ENCODE data around the gene CCNJ. TPM values are rescaled to one million over a fixed set of nuclear protein-coding genes. Genes with fewer than 3 reads are reported as not detected.

Gene CCNJ
- total RNA-seq, 1 experiment from 2014 or later, result 7.4 TPM

- Histone ChIP-seq H3K79me2 (ENCODE audit: low read length) (no peaks in the 10 kb centered on the region), H3K27me3 (ENCODE audit: low read length) (no peaks in the 10 kb centered on the region), H3K9me3 (ENCODE audit: low read length) (no peaks in the 10 kb centered on the region), H3K9me2 (replicated peaks; ENCODE audit: insufficient read depth, low read length) (no peaks in the 10 kb centered on the region), H4K20me1 (ENCODE audit: insufficient read depth, low read depth, low read length) (no peaks in the 10 kb centered on the region), H3K4me1 (ENCODE audit: low read length) (no peaks in the 10 kb centered on the region), H3K9ac (ENCODE audit: low read length) (no peak overlapping the region), H2AFZ (ENCODE audit: low read length) (no peak overlapping the region), H3K27ac (ENCODE audit: low read length) (no peak overlapping the region), H3K36me3 (ENCODE audit: insufficient read depth, low read length) (no peaks in the 10 kb centered on the region), H3K4me3 (ENCODE audit: low read length) (no peak overlapping the region), H3K4me2 (ENCODE audit: low read depth, low read length, poor library complexity, severe bottlenecking) (no peak overlapping the region)
- no peak for DNase-seq
Measured at GRCh38 chr10:96022739-96023138, 20.6 kb upstream of the CCNJ start.

GRCh38 chr10:96023168-96023567 is 20.2 kb upstream of the CCNJ start:
- DNase-seq, result no peak
- Histone ChIP-seq H2AFZ (ENCODE audit: low read length) (no peak overlapping the region), H3K9me2 (replicated peaks; ENCODE audit: insufficient read depth, low read length) (no peaks in the 10 kb centered on the region), H3K79me2 (ENCODE audit: low read length) (no peaks in the 10 kb centered on the region), H3K9me3 (ENCODE audit: low read length) (no peaks in the 10 kb centered on the region), H3K27ac (ENCODE audit: low read length) (no peak overlapping the region), H4K20me1 (ENCODE audit: insufficient read depth, low read depth, low read length) (no peaks in the 10 kb centered on the region), H3K4me3 (ENCODE audit: low read length) (no peak overlapping the region), H3K4me2 (ENCODE audit: low read depth, low read length, poor library complexity, severe bottlenecking) (no peak overlapping the region), H3K27me3 (ENCODE audit: low read length) (no peaks in the 10 kb centered on the region), H3K4me1 (ENCODE audit: low read length) (no peaks in the 10 kb centered on the region), H3K9ac (ENCODE audit: low read length) (no peak overlapping the region), H3K36me3 (ENCODE audit: insufficient read depth, low read length) (no peaks in the 10 kb centered on the region)

- no peaks in the 10 kb centered on the region for H3K79me2 ChIP-seq (ENCODE audit: low read length)
- no peaks in the 10 kb centered on the region for H3K9me2 ChIP-seq (replicated peaks; ENCODE audit: insufficient read depth, low read length)
- H3K27ac ChIP-seq (ENCODE audit: low read length), result no peak overlapping the region
- H3K9me3 ChIP-seq (ENCODE audit: low read length), result no peaks in the 10 kb centered on the region
- DNase-seq, result peak; percentile 55
- no peaks in the 10 kb centered on the region for H4K20me1 ChIP-seq (ENCODE audit: insufficient read depth, low read depth, low read length)
- H3K4me1 ChIP-seq (ENCODE audit: low read length), result no peaks in the 10 kb centered on the region
- H3K4me3 ChIP-seq (ENCODE audit: low read length), result no peak overlapping the region
- no peak overlapping the region for H2AFZ ChIP-seq (ENCODE audit: low read length)
- no peak overlapping the region for H3K9ac ChIP-seq (ENCODE audit: low read length)
- no peaks in the 10 kb centered on the region for H3K27me3 ChIP-seq (ENCODE audit: low read length)
- no peaks in the 10 kb centered on the region for H3K36me3 ChIP-seq (ENCODE audit: insufficient read depth, low read length)
- no peak overlapping the region for H3K4me2 ChIP-seq (ENCODE audit: low read depth, low read length, poor library complexity, severe bottlenecking)
Measured at GRCh38 chr10:96025566-96025965, 17.8 kb upstream of the CCNJ start.

- peak; percentile 51 for DNase-seq
- H3K4me3 ChIP-seq (ENCODE audit: low read length), result no peak overlapping the region
- H3K4me2 ChIP-seq (ENCODE audit: low read depth, low read length, poor library complexity, severe bottlenecking), result no peak overlapping the region
- peaks cover 12% of the 10 kb centered on the region for H3K4me1 ChIP-seq (ENCODE audit: low read length)
- H3K9me3 ChIP-seq (ENCODE audit: low read length), result no peaks in the 10 kb centered on the region
- H3K9ac ChIP-seq (ENCODE audit: low read length), result no peak overlapping the region
- no peak overlapping the region for H2AFZ ChIP-seq (ENCODE audit: low read length)
- no peaks in the 10 kb centered on the region for H3K9me2 ChIP-seq (replicated peaks; ENCODE audit: insufficient read depth, low read length)
- no peaks in the 10 kb centered on the region for H4K20me1 ChIP-seq (ENCODE audit: insufficient read depth, low read depth, low read length)
- H3K27me3 ChIP-seq (ENCODE audit: low read length), result no peaks in the 10 kb centered on the region
- H3K27ac ChIP-seq (ENCODE audit: low read length), result no peak overlapping the region
- H3K79me2 ChIP-seq (ENCODE audit: low read length), result no peaks in the 10 kb centered on the region
- no peaks in the 10 kb centered on the region for H3K36me3 ChIP-seq (ENCODE audit: insufficient read depth, low read length)
Measured at GRCh38 chr10:96034625-96035024, 8.8 kb upstream of the CCNJ start.

- H3K27me3 ChIP-seq (ENCODE audit: low read length), result no peaks in the 10 kb centered on the region
- no peak for DNase-seq
- no peak overlapping the region for H3K9ac ChIP-seq (ENCODE audit: low read length)
- H3K4me1 ChIP-seq (ENCODE audit: low read length), result peaks cover 22% of the 10 kb centered on the region
- no peak overlapping the region for H2AFZ ChIP-seq (ENCODE audit: low read length)
- H3K4me3 ChIP-seq (ENCODE audit: low read length), result no peak overlapping the region
- H3K9me3 ChIP-seq (ENCODE audit: low read length), result no peaks in the 10 kb centered on the region
- no peak overlapping the region for H3K27ac ChIP-seq (ENCODE audit: low read length)
- no peaks in the 10 kb centered on the region for H3K9me2 ChIP-seq (replicated peaks; ENCODE audit: insufficient read depth, low read length)
- no peaks in the 10 kb centered on the region for H3K36me3 ChIP-seq (ENCODE audit: insufficient read depth, low read length)
- H3K4me2 ChIP-seq (ENCODE audit: low read depth, low read length, poor library complexity, severe bottlenecking), result no peak overlapping the region
- no peaks in the 10 kb centered on the region for H4K20me1 ChIP-seq (ENCODE audit: insufficient read depth, low read depth, low read length)
- peaks cover 1% of the 10 kb centered on the region for H3K79me2 ChIP-seq (ENCODE audit: low read length)
Measured at GRCh38 chr10:96038476-96039387, 4.7 kb upstream of the CCNJ start.

- no peak for DNase-seq
- Histone ChIP-seq H3K79me2 (ENCODE audit: low read length) (peaks cover 25% of the 10 kb centered on the region), H3K9me3 (ENCODE audit: low read length) (no peaks in the 10 kb centered on the region), H2AFZ (ENCODE audit: low read length) (no peak overlapping the region), H3K27me3 (ENCODE audit: low read length) (no peaks in the 10 kb centered on the region), H3K27ac (ENCODE audit: low read length) (no peak overlapping the region), H4K20me1 (ENCODE audit: insufficient read depth, low read depth, low read length) (no peaks in the 10 kb centered on the region), H3K9me2 (replicated peaks; ENCODE audit: insufficient read depth, low read length) (no peaks in the 10 kb centered on the region), H3K4me2 (ENCODE audit: low read depth, low read length, poor library complexity, severe bottlenecking) (no peak overlapping the region), H3K9ac (ENCODE audit: low read length) (no peak overlapping the region), H3K4me1 (ENCODE audit: low read length) (peaks cover 24% of the 10 kb centered on the region), H3K36me3 (ENCODE audit: insufficient read depth, low read length) (no peaks in the 10 kb centered on the region), H3K4me3 (ENCODE audit: low read length) (no peak overlapping the region)
Measured at GRCh38 chr10:96041146-96041545, 2.2 kb upstream of the CCNJ start.

GRCh38 chr10:96043893-96044715 is 721 bp downstream of the CCNJ start:
- peaks cover 35% of the 10 kb centered on the region for H3K4me1 ChIP-seq (ENCODE audit: low read length)
- peak overlapping the region; percentile 88 for H3K9ac ChIP-seq (ENCODE audit: low read length)
- H3K9me2 ChIP-seq (replicated peaks; ENCODE audit: insufficient read depth, low read length), result no peaks in the 10 kb centered on the region
- H4K20me1 ChIP-seq (ENCODE audit: insufficient read depth, low read depth, low read length), result no peaks in the 10 kb centered on the region
- peaks cover 17% of the 10 kb centered on the region; the same call in 1 of the 2 replicates for H3K36me3 ChIP-seq (ENCODE audit: insufficient read depth, low read length)
- H3K27me3 ChIP-seq (ENCODE audit: low read length), result no peaks in the 10 kb centered on the region
- peak overlapping the region; percentile 89 for H3K4me2 ChIP-seq (ENCODE audit: low read depth, low read length, poor library complexity, severe bottlenecking)
- peak; percentile 69 for DNase-seq
- no peaks in the 10 kb centered on the region for H3K9me3 ChIP-seq (ENCODE audit: low read length)
- H2AFZ ChIP-seq (ENCODE audit: low read length), result no peak overlapping the region
- peak overlapping the region; percentile 49 for H3K27ac ChIP-seq (ENCODE audit: low read length)
- H3K4me3 ChIP-seq (ENCODE audit: low read length), result peak overlapping the region; percentile 81
- peaks cover 55% of the 10 kb centered on the region for H3K79me2 ChIP-seq (ENCODE audit: low read length)

- Histone ChIP-seq H3K4me2 (ENCODE audit: low read depth, low read length, poor library complexity, severe bottlenecking) (peak overlapping the region; percentile 89), H3K79me2 (ENCODE audit: low read length) (peaks cover 61% of the 10 kb centered on the region), H3K4me3 (ENCODE audit: low read length) (peak overlapping the region; percentile 81), H3K27me3 (ENCODE audit: low read length) (no peaks in the 10 kb centered on the region), H4K20me1 (ENCODE audit: insufficient read depth, low read depth, low read length) (no peaks in the 10 kb centered on the region), H3K36me3 (ENCODE audit: insufficient read depth, low read length) (peaks cover 17% of the 10 kb centered on the region; the same call in 1 of the 2 replicates), H3K9me2 (replicated peaks; ENCODE audit: insufficient read depth, low read length) (no peaks in the 10 kb centered on the region), H3K9ac (ENCODE audit: low read length) (peak overlapping the region; percentile 88), H3K27ac (ENCODE audit: low read length) (peak overlapping the region; percentile 49), H3K9me3 (ENCODE audit: low read length) (no peaks in the 10 kb centered on the region), H3K4me1 (ENCODE audit: low read length) (peaks cover 35% of the 10 kb centered on the region), H2AFZ (ENCODE audit: low read length) (no peak overlapping the region)
- peak; percentile 41 for DNase-seq
Measured at GRCh38 chr10:96044736-96045135, 1.4 kb downstream of the CCNJ start.
